HepG2 (cell line): ENCODE measurements around the gene FOXA1. TPM values are rescaled to one million over a fixed set of nuclear protein-coding genes. Genes with fewer than 3 reads are reported as not detected.
A peak's percentile ranks its signal among the peaks of the same experiment; 100 is the strongest.

Source experiments
- AGO1 ChIP-seq: fragments of 200-400 bp; formaldehyde crosslinking; IDR thresholded peaks from 2 replicates; pipeline ENCODE4 v1.6.1; 2017; ENCODE audit warnings: mild to moderate bottlenecking, low read depth, low read length, moderate library complexity; ENCODE audit not compliant: poor library complexity, severe bottlenecking
- ETS1 ChIP-seq: sonication (generic); formaldehyde crosslinking; IDR thresholded peaks from 2 replicates; pipeline ENCODE4 v1.4.0; 2020; ENCODE audit warnings: missing genetic modification reagents
- FOXK2 ChIP-seq: fragments of 450-650 bp; IDR thresholded peaks from 2 replicates; pipeline ENCODE4 v1.6.1; 2016
- HINFP ChIP-seq: sonication (generic); formaldehyde crosslinking; IDR thresholded peaks from 2 replicates; pipeline ENCODE4 v1.4.0; 2020; ENCODE audit warnings: low read depth, mild to moderate bottlenecking, missing genetic modification reagents
- HIVEP1 ChIP-seq: sonication (generic); formaldehyde crosslinking; IDR thresholded peaks from 2 replicates; pipeline ENCODE4 v1.4.0; 2020; ENCODE audit warnings: mild to moderate bottlenecking, missing genetic modification reagents
- HOXD1 ChIP-seq: sonication (generic); formaldehyde crosslinking; IDR thresholded peaks from 2 replicates; pipeline ENCODE4 v1.5.0; 2020; ENCODE audit warnings: missing genetic modification reagents
- KDM5A ChIP-seq: fragments of 200-600 bp; sonication (generic); IDR thresholded peaks from 2 replicates; pipeline ENCODE4 v1.7.0; 2018; ENCODE audit warnings: antibody characterized with exemption, mild to moderate bottlenecking, low read length, borderline replicate concordance
- KLF16 ChIP-seq, 2 experiments: sonication (generic) in 1 of 2; formaldehyde crosslinking in 1 of 2; IDR thresholded peaks; 2 replicates each; pipeline versions ENCODE4 v1.6.1 to v1.8.0; 2016 to 2023; ENCODE audit warnings: missing genetic modification reagents in 2 of 2, missing compliant biosample characterization in 1 of 2
- MEIS2 ChIP-seq: sonication (generic); formaldehyde crosslinking; IDR thresholded peaks from 2 replicates; pipeline ENCODE4 v1.9.0; 2021; ENCODE audit warnings: mild to moderate bottlenecking, missing genetic modification reagents
- PBX3 ChIP-seq: sonication (generic); formaldehyde crosslinking; IDR thresholded peaks from 2 replicates; pipeline ENCODE4 v1.8.1; 2023; ENCODE audit warnings: missing genetic modification reagents, inconsistent platforms, borderline replicate concordance
- RAD51 ChIP-seq: fragments of 450-650 bp; IDR thresholded peaks from 2 replicates; pipeline ENCODE4 v1.6.1; 2016; ENCODE audit warnings: borderline replicate concordance
- SAFB2 ChIP-seq: sonication (generic); formaldehyde crosslinking; IDR thresholded peaks from 2 replicates; pipeline ENCODE4 v1.5.1; 2020; ENCODE audit warnings: missing genetic modification reagents, low read depth, mild to moderate bottlenecking, borderline replicate concordance
- SIX4 ChIP-seq: sonication (generic); formaldehyde crosslinking; IDR thresholded peaks from 2 replicates; pipeline ENCODE4 v1.4.0; 2020; ENCODE audit warnings: missing genetic modification reagents
- THYN1 ChIP-seq: sonication (generic); formaldehyde crosslinking; IDR thresholded peaks from 2 replicates; pipeline ENCODE4 v1.8.1; 2023; ENCODE audit warnings: low read depth, mild to moderate bottlenecking, moderate library complexity, missing genetic modification reagents, borderline replicate concordance
- TMF1 ChIP-seq: sonication (generic); formaldehyde crosslinking; IDR thresholded peaks from 2 replicates; pipeline ENCODE4 v1.8.1; 2022; ENCODE audit warnings: low read depth, missing genetic modification reagents
- ZNF17 ChIP-seq: sonication (generic); formaldehyde crosslinking; IDR thresholded peaks from 2 replicates; pipeline ENCODE4 v1.5.0; 2020; ENCODE audit warnings: mild to moderate bottlenecking, missing genetic modification reagents
- ZNF280B ChIP-seq: sonication (generic); formaldehyde crosslinking; IDR thresholded peaks from 2 replicates; pipeline ENCODE4 v1.5.0; 2020; ENCODE audit warnings: missing genetic modification reagents, mild to moderate bottlenecking, borderline replicate concordance
- ZNF335 ChIP-seq: sonication (generic); formaldehyde crosslinking; IDR thresholded peaks from 2 replicates; pipeline ENCODE4 v1.4.0; 2020; ENCODE audit warnings: missing genetic modification reagents
- ZNF512 ChIP-seq: sonication (generic); formaldehyde crosslinking; IDR thresholded peaks from 2 replicates; pipeline ENCODE4 v1.4.0; 2020; ENCODE audit warnings: mild to moderate bottlenecking, missing genetic modification reagents
- ZNF75D ChIP-seq: sonication (generic); formaldehyde crosslinking; IDR thresholded peaks from 2 replicates; pipeline ENCODE4 v1.8.1; 2023; ENCODE audit warnings: missing genetic modification reagents, mild to moderate bottlenecking, borderline replicate concordance
- ZZZ3 ChIP-seq: sonication (generic); formaldehyde crosslinking; IDR thresholded peaks from 2 replicates; pipeline ENCODE4 v1.4.0; 2020; ENCODE audit warnings: missing genetic modification reagents, mild to moderate bottlenecking, borderline replicate concordance
- polyA plus RNA-seq, 8 experiments: library from polyadenylated mRNA; depleted of rRNA in 3 of 8; stranded (reverse) in 7 of 8; unstranded in 1 of 8; fragments of >200 nt; fragmentation: Illumina TruSeq in 4 of 8; extraction: Trizol in 4 of 8; gene quantifications; 2 replicates each; pipeline versions ENCODE4 v1.2.1 to v1.2.3, GENCODE V29; 2011 to 2016; ENCODE audit warnings: low read depth in 4 of 8, missing spikeins in 1 of 8, mixed read lengths in 1 of 8; ENCODE audit not compliant: insufficient read depth in 1 of 8
- total RNA-seq, 5 experiments: library from RNA; depleted of rRNA; stranded (reverse); fragments of >200 nt; fragmentation: Illumina TruSeq; extraction: Trizol; gene quantifications; 2 replicates each; pipeline ENCODE4 v1.2.3, GENCODE V29; 2016; ENCODE audit warnings: low read depth in 1 of 5

FOXA1 gene
- total and polyA plus RNA-seq, 2 of the 13 experiments (the other 11 are each of a cell fraction or from before 2014, with no cell fraction given) = 43.4 to 58.6 TPM

GRCh38 chr14:37588956-37589714 lies 5.9 kb downstream of the FOXA1 start (continued):
- TF ChIP-seq ZNF75D (CRISPR knock-in tag) (no peak), HOXD1 (CRISPR knock-in tag) (0 out of 2 replicates have a peak, but pooled peaks have one; percentile 63), HIVEP1 (CRISPR knock-in tag) (no peak), HINFP (no peak; the same call in none of the 2 replicates), ZZZ3 (CRISPR knock-in tag) (0 out of 2 replicates have a peak, but pooled peaks have one; percentile 44), RAD51 (no peak), PBX3 (no peak), KDM5A (peak; percentile 28; the same call in 1 of the 2 replicates), AGO1 (no peak), TMF1 (CRISPR knock-in tag) (no peak), MEIS2 (CRISPR knock-in tag) (no peak), SAFB2 (no peak), ZNF280B (CRISPR knock-in tag) (no peak), ZNF512 (no peak), FOXK2 (no peak), ZNF335 (no peak), SIX4 (CRISPR knock-in tag) (no peak), ETS1 (CRISPR knock-in tag) (0 out of 2 replicates have a peak, but pooled peaks have one; percentile 52), ZNF17 (CRISPR knock-in tag) (no peak), THYN1 (peak; percentile 77; the same call in 1 of the 2 replicates), KLF16 (CRISPR knock-in tag; IDR thresholded peaks at IDR 0.05) (peak in 1 of 2 experiments; percentile 34; a peak in 1 of 4 replicates)
